ENCODE data around the gene SLC2A9.

GRCh38 chr4:9895333-9895705, 126.0 kb downstream of the SLC2A9 start:
- TF ChIP-seq GATA2 (IDR thresholded peaks at IDR 0.05; ENCODE audit: low read depth, low read length) = no peak
- TF ChIP-seq GATA3 (IDR thresholded peaks at IDR 0.05; ENCODE audit: low read depth, low read length) = no peak

Data from SH-SY5Y (cell line).